ENCODE measurements around the gene ZNF528. TPM values are rescaled to one million over a fixed set of nuclear protein-coding genes. Genes with fewer than 3 reads are reported as not detected.
A peak's percentile ranks its signal among the peaks of the same experiment; 100 is the strongest.

ZNF528 gene
- 10 to 100 TPM in 1 of 2 donors, 1 to 10 TPM in 1; 8.3 to 12.6 TPM for total RNA-seq

DNA sequence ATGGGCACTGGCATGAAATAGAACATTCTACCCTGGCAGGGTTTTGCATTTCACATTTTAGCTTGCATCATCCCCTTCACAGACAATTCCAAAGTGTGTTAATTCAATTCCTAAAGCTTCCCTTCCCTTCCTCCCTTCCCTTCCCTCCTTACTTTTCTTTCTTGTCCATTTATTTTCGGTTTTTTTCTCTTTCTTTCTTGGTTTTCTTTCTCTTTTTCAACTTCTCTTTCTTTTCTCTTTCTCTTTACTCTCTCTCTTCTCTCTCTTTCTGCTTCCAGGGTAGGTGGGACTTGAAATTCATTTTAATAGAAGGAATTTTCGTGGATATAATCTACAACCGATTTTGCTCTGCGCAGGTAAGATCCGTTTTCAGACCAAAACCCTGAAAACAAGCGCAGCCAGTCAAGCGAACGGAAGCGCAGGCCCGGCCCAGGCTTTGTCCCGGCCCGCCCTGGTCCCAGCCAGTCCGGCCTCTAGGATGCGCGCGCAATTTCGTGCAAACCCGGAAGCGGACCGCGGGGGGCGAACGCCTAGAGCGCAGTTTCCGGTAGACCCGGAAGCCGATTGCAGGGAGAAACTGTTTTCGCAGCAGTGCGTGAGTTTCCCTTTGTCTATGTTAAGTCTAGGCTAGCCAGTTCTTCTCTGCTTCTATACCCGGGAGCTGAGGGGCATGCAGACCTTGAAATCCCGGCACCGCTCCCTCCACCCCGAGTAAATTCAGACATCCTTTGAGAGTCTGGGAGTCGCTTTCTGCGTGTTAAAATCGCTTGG lies at the start of gene ZNF528:
Gene ZNF528 (plus strand): TSS at position 540 of the 771 bp plus-strand sequence. CDS start 4,165 bp downstream, outside the sequence.
- peak within 1 kb of the TSS; percentile 73 to 81 for H3K27ac Mint-ChIP-seq
- peaks cover 17% of the 10 kb centered on the region for H3K9me3 Mint-ChIP-seq
- peak; percentile 96 for DNase-seq (ENCODE audit: low spot score)
- H3K27me3 Mint-ChIP-seq = no peaks in the 10 kb centered on the region
- H3K4me1 Mint-ChIP-seq (ENCODE audit: low read depth in 2 of 2) = peaks cover 15 to 21% of the 10 kb centered on the region in 2 donors
- peak within 1 kb of the TSS; percentile 89 for H3K4me3 Mint-ChIP-seq
- peak; percentile 99 for ATAC-seq
- H3K36me3 Mint-ChIP-seq = peaks cover 68% of the 10 kb centered on the region

DNA sequence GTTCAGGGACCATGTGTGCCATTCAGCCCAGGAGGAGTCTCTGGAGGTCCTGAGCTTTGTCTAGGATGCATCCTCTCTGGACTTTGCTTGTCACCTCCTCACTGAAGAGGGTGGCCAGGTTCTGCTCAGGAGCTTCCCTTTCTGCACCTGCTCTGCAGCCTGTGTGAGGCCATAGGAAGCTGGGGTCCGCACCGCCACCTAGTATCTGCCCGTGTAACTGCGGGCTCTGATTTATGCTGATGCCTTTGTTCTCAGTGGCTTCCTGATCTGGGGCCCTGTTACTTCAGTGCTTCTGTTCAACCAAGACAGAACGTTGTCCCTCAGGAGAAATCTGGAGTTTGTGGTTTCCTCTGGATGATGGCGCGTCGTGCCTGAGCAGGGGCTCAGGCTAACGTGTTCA lies 46.1 kb upstream of the ZNF528 start:
- Mint-ChIP-seq H3K4me3 (no peak overlapping the region), H3K27ac (no peak overlapping the region), H3K36me3 (peaks cover 35% of the 10 kb centered on the region), H3K27me3 (no peaks in the 10 kb centered on the region), H3K4me1 (ENCODE audit: low read depth in 2 of 2) (no peaks in the 10 kb centered on the region), H3K9me3 (peaks cover 8% of the 10 kb centered on the region)
- DNase-seq (ENCODE audit: low spot score) = no peak
- no peak for ATAC-seq

DNA sequence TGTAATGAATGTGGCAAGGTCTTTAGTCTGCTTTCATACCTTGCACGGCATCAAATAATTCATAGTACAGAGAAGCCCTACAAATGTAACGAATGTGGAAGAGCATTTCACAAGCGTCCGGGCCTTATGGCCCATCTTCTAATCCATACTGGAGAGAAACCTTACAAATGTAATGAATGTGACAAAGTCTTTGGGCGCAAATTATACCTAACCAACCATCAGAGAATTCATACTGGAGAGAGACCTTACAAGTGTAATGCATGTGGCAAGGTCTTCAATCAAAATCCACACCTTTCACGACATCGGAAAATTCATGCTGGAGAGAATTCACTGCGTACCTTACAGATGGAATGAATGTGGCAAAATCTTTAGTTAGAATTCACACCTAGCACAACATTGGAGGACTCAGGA lies 31.2 kb upstream of the ZNF528 start:
- Mint-ChIP-seq H3K27ac (no peak overlapping the region), H3K27me3 (no peaks in the 10 kb centered on the region), H3K36me3 (peaks cover 45% of the 10 kb centered on the region), H3K4me3 (no peak overlapping the region), H3K4me1 (ENCODE audit: low read depth in 2 of 2) (peaks cover 9 to 10% of the 10 kb centered on the region in 2 donors), H3K9me3 (peaks cover 19% of the 10 kb centered on the region)
- ATAC-seq (no peak), DNase-seq (ENCODE audit: low spot score) (no peak)

DNA sequence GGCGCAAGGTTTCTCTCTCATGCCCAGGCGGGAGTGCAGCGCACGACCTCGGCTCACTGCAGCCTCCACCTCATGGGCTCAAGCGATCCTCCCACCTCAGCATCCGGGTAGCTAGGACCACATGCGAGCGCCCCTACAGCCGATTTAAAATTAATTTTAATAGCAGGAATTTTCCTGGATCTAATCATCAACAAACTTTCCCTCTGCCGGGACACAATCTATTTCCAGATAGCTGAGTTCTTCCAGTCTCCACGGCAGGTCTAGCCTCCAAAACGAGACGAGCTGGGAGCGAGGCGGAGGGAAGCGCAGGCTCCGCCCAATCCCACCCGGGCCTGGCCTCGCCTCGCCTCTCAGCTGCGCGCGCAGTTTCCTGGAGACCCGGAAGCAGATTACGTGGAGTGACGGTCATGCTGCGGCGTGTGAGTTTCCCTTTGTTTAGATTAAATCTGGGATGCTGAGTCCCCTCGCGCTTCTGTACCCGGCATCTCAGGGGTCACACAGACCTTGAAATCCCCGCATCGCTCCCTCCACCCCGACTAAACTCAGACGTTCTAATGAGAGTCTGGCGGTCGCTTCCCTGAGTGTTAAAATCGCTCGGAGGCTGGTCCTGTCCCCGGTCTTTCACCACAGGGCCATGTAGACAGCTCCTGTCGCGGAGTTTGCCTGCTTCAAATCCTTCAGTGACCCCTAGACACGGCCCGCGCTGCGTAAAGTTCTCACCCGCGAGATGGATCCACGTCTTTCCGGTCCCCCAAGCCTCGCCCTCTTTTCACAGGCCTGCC lies 27.9 kb upstream of the ZNF528 start, which contains the start of gene ZNF880:
Gene ZNF880 (plus strand): TSS at position 365 of the 782 bp plus-strand sequence. CDS start 43 bp downstream, at position 408.
- peaks cover 54% of the 10 kb centered on the region for H3K36me3 Mint-ChIP-seq
- peak within 1 kb of the TSS; percentile 97 for H3K27ac Mint-ChIP-seq
- ATAC-seq = peak; percentile 99 to 100
- H3K4me1 Mint-ChIP-seq (ENCODE audit: low read depth in 2 of 2) = peaks cover 9 to 10% of the 10 kb centered on the region in 2 donors
- H3K9me3 Mint-ChIP-seq = peaks cover 14% of the 10 kb centered on the region
- no peaks in the 10 kb centered on the region for H3K27me3 Mint-ChIP-seq
- DNase-seq (ENCODE audit: low spot score) = peak; percentile 93
- peak within 1 kb of the TSS; percentile 97 for H3K4me3 Mint-ChIP-seq

DNA sequence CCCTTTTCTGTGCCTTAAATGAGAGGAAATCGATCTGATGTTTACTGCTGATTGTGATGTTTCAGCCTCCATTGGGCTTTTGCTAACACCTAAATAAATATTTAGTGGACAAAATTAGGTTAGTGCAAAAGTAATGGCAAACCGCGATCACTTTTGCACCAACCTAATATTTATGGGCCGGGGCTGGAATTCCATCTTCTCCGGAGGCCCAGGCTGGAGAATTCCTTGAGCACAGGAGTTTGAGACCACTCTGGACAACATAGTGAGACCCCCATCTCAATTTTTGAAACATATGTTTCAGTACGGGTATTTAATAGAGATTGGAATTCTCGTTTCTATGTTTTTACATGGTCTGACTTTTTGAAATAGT lies 27.3 kb upstream of the ZNF528 start:
- Mint-ChIP-seq H3K36me3 (peaks cover 57% of the 10 kb centered on the region), H3K27ac (peak overlapping the region; percentile 97), H3K27me3 (no peaks in the 10 kb centered on the region), H3K9me3 (peaks cover 17% of the 10 kb centered on the region), H3K4me1 (ENCODE audit: low read depth in 2 of 2) (peaks cover 9 to 10% of the 10 kb centered on the region in 2 donors), H3K4me3 (peak overlapping the region; percentile 97)
- no peak for DNase-seq (ENCODE audit: low spot score)
- ATAC-seq = no peak

DNA sequence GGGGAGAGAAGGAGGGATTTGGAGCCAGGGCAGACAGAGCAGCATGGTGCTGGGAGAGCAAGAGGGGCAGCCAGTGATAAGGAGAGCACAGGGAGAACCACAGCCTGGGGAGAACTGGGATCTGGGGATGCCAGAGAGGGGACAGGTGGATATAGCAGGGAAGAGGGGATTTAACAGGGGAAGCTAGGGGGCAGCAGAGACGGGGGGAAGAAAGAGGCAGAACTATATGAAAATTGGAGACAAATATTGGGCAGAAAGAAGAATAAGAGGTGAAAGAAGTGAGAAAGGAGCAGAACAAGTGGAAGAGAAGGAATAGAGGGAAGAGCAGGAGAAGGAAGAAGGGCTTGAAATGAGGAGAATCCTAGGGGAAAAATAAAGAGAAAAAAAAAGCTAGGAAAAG lies 6.5 kb upstream of the ZNF528 start:
- H3K9me3 Mint-ChIP-seq = peaks cover 24% of the 10 kb centered on the region
- H3K27me3 Mint-ChIP-seq = no peaks in the 10 kb centered on the region
- peaks cover 36% of the 10 kb centered on the region for H3K36me3 Mint-ChIP-seq
- H3K27ac Mint-ChIP-seq = no peak overlapping the region
- no peak overlapping the region for H3K4me3 Mint-ChIP-seq
- ATAC-seq (no peak), DNase-seq (ENCODE audit: low spot score) (no peak)
- no peaks in the 10 kb centered on the region for H3K4me1 Mint-ChIP-seq (ENCODE audit: low read depth in 2 of 2)

- peak overlapping the region; percentile 89 for H3K4me3 Mint-ChIP-seq
- DNase-seq (ENCODE audit: low spot score) = no peak
- peak overlapping the region; percentile 73 to 81 for H3K27ac Mint-ChIP-seq
- no peaks in the 10 kb centered on the region for H3K27me3 Mint-ChIP-seq
- peak in 1 of 2 donors; percentile 43 for ATAC-seq
- H3K9me3 Mint-ChIP-seq = peaks cover 17% of the 10 kb centered on the region
- peaks cover 15 to 21% of the 10 kb centered on the region in 2 donors for H3K4me1 Mint-ChIP-seq (ENCODE audit: low read depth in 2 of 2)
- H3K36me3 Mint-ChIP-seq = peaks cover 68% of the 10 kb centered on the region
These were observed 412 bp downstream of the ZNF528 start for GRCh38 chr19:52398081-52398441.

GRCh38 chr19:52410276-52410675 lies 12.6 kb downstream of the ZNF528 start:
- no peaks in the 10 kb centered on the region for H3K27me3 Mint-ChIP-seq
- DNase-seq (ENCODE audit: low spot score) = no peak
- H3K4me1 Mint-ChIP-seq (ENCODE audit: low read depth in 2 of 2) = no peaks in the 10 kb centered on the region
- no peak for ATAC-seq
- H3K9me3 Mint-ChIP-seq = peaks cover 9% of the 10 kb centered on the region
- peaks cover 82% of the 10 kb centered on the region for H3K36me3 Mint-ChIP-seq
- no peak overlapping the region for H3K4me3 Mint-ChIP-seq
- no peak overlapping the region for H3K27ac Mint-ChIP-seq

- Mint-ChIP-seq H3K27ac (no peak overlapping the region), H3K9me3 (peaks cover 13% of the 10 kb centered on the region), H3K36me3 (peaks cover 70% of the 10 kb centered on the region)
These were observed 18.1 kb downstream of the ZNF528 start for GRCh38 chr19:52415711-52416110.

DNA sequence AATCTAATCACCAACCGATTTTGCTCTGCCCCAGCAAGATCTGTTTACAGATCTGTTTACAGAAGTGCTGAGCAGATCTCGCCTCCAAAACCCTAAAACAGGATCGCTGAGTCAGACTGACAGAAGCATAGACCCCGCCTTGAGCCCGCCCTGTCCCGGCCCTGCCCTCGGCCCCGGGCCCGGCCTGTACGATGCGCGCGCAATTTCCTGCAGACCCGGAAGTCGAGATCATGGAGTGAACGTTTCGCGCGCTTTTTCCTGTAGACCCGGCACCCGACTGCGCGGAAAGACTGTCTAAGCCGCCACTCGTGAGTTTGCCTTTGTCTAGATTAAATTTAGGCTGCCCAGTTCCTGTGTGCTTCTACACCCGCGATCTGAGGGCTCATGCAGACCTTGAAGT lies 31.3 kb downstream of the ZNF528 start, which contains the start of gene ZNF534:
Gene ZNF534 (plus strand): TSS at position 212 of the 400 bp plus-strand sequence. CDS start 2,327 bp downstream, outside the sequence.
- Mint-ChIP-seq H3K4me3 (no peak within 1 kb of the TSS), H3K36me3 (peaks cover 30% of the 10 kb centered on the region), H3K9me3 (peaks cover 23% of the 10 kb centered on the region), H3K27ac (no peak within 1 kb of the TSS), H3K4me1 (ENCODE audit: low read depth in 2 of 2) (no peaks in the 10 kb centered on the region), H3K27me3 (no peaks in the 10 kb centered on the region)
- DNase-seq (ENCODE audit: low spot score) (no peak), ATAC-seq (no peak)

More at GRCh38 chr19:52415711-52416110, 18.1 kb downstream of the ZNF528 start:
- no peak overlapping the region for H3K4me3 Mint-ChIP-seq
- no peaks in the 10 kb centered on the region for H3K4me1 Mint-ChIP-seq (ENCODE audit: low read depth in 2 of 2)
- no peaks in the 10 kb centered on the region for H3K27me3 Mint-ChIP-seq
- DNase-seq (ENCODE audit: low spot score) = no peak
- ATAC-seq = no peak

DNA sequence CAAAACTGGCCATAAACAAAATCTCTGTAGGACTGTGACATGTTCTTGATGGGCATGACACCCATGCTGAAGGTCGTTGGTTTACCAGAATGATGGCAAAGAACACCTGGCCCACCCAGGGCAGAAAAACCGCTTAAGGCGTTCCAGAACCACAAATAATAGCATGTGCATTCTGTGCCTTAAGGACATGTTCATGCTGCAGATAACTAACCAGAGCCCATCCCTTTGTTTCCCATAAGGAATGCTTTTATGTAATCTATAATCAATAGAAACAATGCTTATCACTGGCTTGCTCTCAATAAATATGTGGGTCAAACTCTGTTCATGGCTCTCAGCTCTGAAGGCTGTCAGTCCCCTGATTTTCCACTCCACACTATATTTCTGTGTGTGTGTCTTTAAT lies 44.5 kb downstream of the ZNF528 start:
- Mint-ChIP-seq H3K36me3 (peaks cover 30% of the 10 kb centered on the region), H3K9me3 (peaks cover 20% of the 10 kb centered on the region), H3K27ac (no peak overlapping the region), H3K27me3 (peaks cover 0 to 3% of the 10 kb centered on the region in 2 donors), H3K4me1 (ENCODE audit: low read depth in 2 of 2) (no peaks in the 10 kb centered on the region), H3K4me3 (no peak overlapping the region)
- no peak for DNase-seq (ENCODE audit: low spot score)
- ATAC-seq = no peak

DNA sequence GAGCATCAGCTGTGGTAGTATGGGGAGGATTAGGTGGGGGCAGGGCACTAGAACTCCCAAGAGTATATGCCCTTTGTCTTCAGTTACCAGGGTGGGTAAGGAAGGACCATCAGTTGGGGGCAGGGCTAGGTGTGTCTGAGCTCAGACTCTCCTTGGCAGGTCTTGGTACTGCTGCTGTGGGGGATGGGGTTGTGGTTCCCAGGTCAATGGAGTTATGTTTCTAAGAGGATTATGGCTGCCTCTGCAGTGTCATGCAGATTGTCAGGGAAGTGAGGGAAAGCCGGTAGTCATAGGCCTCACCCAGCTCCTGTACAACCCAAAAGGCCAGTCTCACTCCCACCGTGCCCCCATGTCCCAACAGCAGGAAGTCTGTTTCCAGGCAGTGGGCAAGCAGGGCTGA lies 46.9 kb downstream of the ZNF528 start:
- peaks cover 32% of the 10 kb centered on the region for H3K36me3 Mint-ChIP-seq

GRCh38 chr19:52451241-52451640 lies 53.6 kb downstream of the ZNF528 start:
- Mint-ChIP-seq H3K4me1 (ENCODE audit: low read depth in 2 of 2) (peaks cover 5 to 19% of the 10 kb centered on the region in 2 donors), H3K27me3 (peaks cover 12 to 13% of the 10 kb centered on the region in 2 donors), H3K4me3 (no peak overlapping the region), H3K9me3 (peaks cover 37% of the 10 kb centered on the region), H3K36me3 (peaks cover 65% of the 10 kb centered on the region), H3K27ac (no peak overlapping the region)
- DNase-seq (ENCODE audit: low spot score) = no peak
- ATAC-seq = no peak

More for the DNA sequence above, 46.9 kb downstream of the ZNF528 start:
- H3K4me1 Mint-ChIP-seq (ENCODE audit: low read depth in 2 of 2) = no peaks in the 10 kb centered on the region
- peaks cover 5 to 11% of the 10 kb centered on the region in 2 donors for H3K27me3 Mint-ChIP-seq
- peaks cover 16% of the 10 kb centered on the region for H3K9me3 Mint-ChIP-seq
- DNase-seq (ENCODE audit: low spot score) (no peak), ATAC-seq (no peak)
- no peak overlapping the region for H3K4me3 Mint-ChIP-seq
- no peak overlapping the region for H3K27ac Mint-ChIP-seq
